ENCODE results near the gene TSC22D4. TPM values are rescaled to one million over a fixed set of nuclear protein-coding genes. Genes with fewer than 3 reads are reported as not detected.
"Not testable (repeated sequence)": the region's sequence is repeated elsewhere in the genome, so short reads cannot be mapped to it uniquely, and the experiment has no call there.

TSC22D4 gene
- total RNA-seq (2014; rRNA removed; shearing (Covaris generic)) = 25.3 and 32.7 TPM in 2 replicates

- DNase-seq (ENCODE audit: low read depth in 1 of 2, low spot score in 2 of 2) = peak; percentile 95
- peaks cover 34% of the 10 kb centered on the region for H3K36me3 ChIP-seq
- no peaks in the 10 kb centered on the region for H3K27me3 ChIP-seq (replicated peaks)
Observed at GRCh38 chr7:100478958-100479660, at the start of gene TSC22D4. Gene TSC22D4, minus strand, starts transcription at chr7:100479214. Its CDS starts 1,176 bp downstream, at chr7:100478038.

GRCh38 chr7:100528108-100528866 is 49.3 kb upstream of the TSC22D4 start:
- H3K4me3 ChIP-seq; DNase-seq (ENCODE audit: low read depth in 1 of 2, low spot score in 2 of 2); H3K36me3 ChIP-seq; H3K4me1 ChIP-seq (replicated peaks); H3K9me3 ChIP-seq (replicated peaks); H3K27ac ChIP-seq; H3K27me3 ChIP-seq (replicated peaks): not testable (repeated sequence)

More at GRCh38 chr7:100478958-100479660, at the start of gene TSC22D4:
- H3K4me3 ChIP-seq = peak within 1 kb of the TSS; percentile 83
- no peaks in the 10 kb centered on the region for H3K9me3 ChIP-seq (replicated peaks)
- H3K27ac ChIP-seq = peak within 1 kb of the TSS; percentile 48
- H3K4me1 ChIP-seq (replicated peaks) = peaks cover 27% of the 10 kb centered on the region

- not testable (repeated sequence) for H3K4me1 ChIP-seq (replicated peaks); H3K27me3 ChIP-seq (replicated peaks); H3K4me3 ChIP-seq; H3K9me3 ChIP-seq (replicated peaks); H3K36me3 ChIP-seq; H3K27ac ChIP-seq; DNase-seq (ENCODE audit: low read depth in 1 of 2, low spot score in 2 of 2)
Observed at GRCh38 chr7:100523192-100523591, 44.2 kb upstream of the TSC22D4 start.

- not testable (repeated sequence) for H3K27ac ChIP-seq; H3K9me3 ChIP-seq (replicated peaks); H3K4me3 ChIP-seq; H3K27me3 ChIP-seq (replicated peaks); H3K4me1 ChIP-seq (replicated peaks); H3K36me3 ChIP-seq; DNase-seq (ENCODE audit: low read depth in 1 of 2, low spot score in 2 of 2)
Observed at GRCh38 chr7:100521909-100522593, 43.0 kb upstream of the TSC22D4 start.

- DNase-seq (ENCODE audit: low read depth in 1 of 2, low spot score in 2 of 2) = no peak
- Histone ChIP-seq H3K27ac (no peak overlapping the region), H3K4me1 (replicated peaks) (peaks cover 7% of the 10 kb centered on the region), H3K9me3 (replicated peaks) (no peaks in the 10 kb centered on the region), H3K27me3 (replicated peaks) (no peaks in the 10 kb centered on the region), H3K4me3 (no peak overlapping the region), H3K36me3 (no peaks in the 10 kb centered on the region)
Observed at GRCh38 chr7:100521076-100521475, 42.1 kb upstream of the TSC22D4 start.

GRCh38 chr7:100520138-100520537 is 41.1 kb upstream of the TSC22D4 start:
- H3K27ac ChIP-seq = no peak overlapping the region
- H3K9me3 ChIP-seq (replicated peaks) = no peaks in the 10 kb centered on the region
- no peaks in the 10 kb centered on the region for H3K27me3 ChIP-seq (replicated peaks)
- H3K4me1 ChIP-seq (replicated peaks) = peaks cover 17% of the 10 kb centered on the region
- no peak overlapping the region for H3K4me3 ChIP-seq
- no peak for DNase-seq (ENCODE audit: low read depth in 1 of 2, low spot score in 2 of 2)
- no peaks in the 10 kb centered on the region for H3K36me3 ChIP-seq

GRCh38 chr7:100519580-100519979 is 40.6 kb upstream of the TSC22D4 start:
- Histone ChIP-seq H3K4me1 (replicated peaks) (peaks cover 22% of the 10 kb centered on the region), H3K36me3 (no peaks in the 10 kb centered on the region), H3K27ac (no peak overlapping the region), H3K27me3 (replicated peaks) (no peaks in the 10 kb centered on the region), H3K9me3 (replicated peaks) (no peaks in the 10 kb centered on the region), H3K4me3 (no peak overlapping the region)
- no peak for DNase-seq (ENCODE audit: low read depth in 1 of 2, low spot score in 2 of 2)

- H3K27me3 ChIP-seq (replicated peaks) = no peaks in the 10 kb centered on the region
- peaks cover 24% of the 10 kb centered on the region for H3K4me1 ChIP-seq (replicated peaks)
- no peak for DNase-seq (ENCODE audit: low read depth in 1 of 2, low spot score in 2 of 2)
- no peaks in the 10 kb centered on the region for H3K36me3 ChIP-seq
- H3K27ac ChIP-seq = no peak overlapping the region
- H3K9me3 ChIP-seq (replicated peaks) = no peaks in the 10 kb centered on the region
- no peak overlapping the region for H3K4me3 ChIP-seq
Observed at GRCh38 chr7:100517305-100517704, 38.3 kb upstream of the TSC22D4 start.

GRCh38 chr7:100516135-100516812 is 37.3 kb upstream of the TSC22D4 start:
- Histone ChIP-seq H3K27me3 (replicated peaks) (no peaks in the 10 kb centered on the region), H3K4me3 (no peak overlapping the region), H3K36me3 (no peaks in the 10 kb centered on the region), H3K4me1 (replicated peaks) (peaks cover 24% of the 10 kb centered on the region), H3K27ac (peak overlapping the region; percentile 70; the same call in 1 of the 2 replicates), H3K9me3 (replicated peaks) (no peaks in the 10 kb centered on the region)
- DNase-seq (ENCODE audit: low read depth in 1 of 2, low spot score in 2 of 2) = peak; percentile 60 to 62

- DNase-seq (ENCODE audit: low read depth in 1 of 2, low spot score in 2 of 2) = peak in 1 of 2 experiments; percentile 77
- Histone ChIP-seq H3K27ac (peak overlapping the region; percentile 70), H3K27me3 (replicated peaks) (no peaks in the 10 kb centered on the region), H3K4me1 (replicated peaks) (peaks cover 26% of the 10 kb centered on the region), H3K4me3 (no peak overlapping the region), H3K36me3 (no peaks in the 10 kb centered on the region), H3K9me3 (replicated peaks) (no peaks in the 10 kb centered on the region)
Observed at GRCh38 chr7:100515072-100515532, 36.1 kb upstream of the TSC22D4 start.

- no peaks in the 10 kb centered on the region for H3K36me3 ChIP-seq
- DNase-seq (ENCODE audit: low read depth in 1 of 2, low spot score in 2 of 2) = no peak
- no peak overlapping the region for H3K27ac ChIP-seq
- no peak overlapping the region for H3K4me3 ChIP-seq
- no peaks in the 10 kb centered on the region for H3K9me3 ChIP-seq (replicated peaks)
- H3K4me1 ChIP-seq (replicated peaks) = peaks cover 39% of the 10 kb centered on the region
- no peaks in the 10 kb centered on the region for H3K27me3 ChIP-seq (replicated peaks)
Observed at GRCh38 chr7:100513212-100513810, 34.3 kb upstream of the TSC22D4 start.

GRCh38 chr7:100510437-100511239 is 31.6 kb upstream of the TSC22D4 start:
- no peak overlapping the region for H3K27ac ChIP-seq
- peaks cover 28% of the 10 kb centered on the region for H3K4me1 ChIP-seq (replicated peaks)
- no peaks in the 10 kb centered on the region for H3K9me3 ChIP-seq (replicated peaks)
- H3K4me3 ChIP-seq = no peak overlapping the region
- DNase-seq (ENCODE audit: low read depth in 1 of 2, low spot score in 2 of 2) = no peak
- no peaks in the 10 kb centered on the region for H3K27me3 ChIP-seq (replicated peaks)
- H3K36me3 ChIP-seq = no peaks in the 10 kb centered on the region

Data from SJSA1 (cell line).